Brain microvascular endothelial cell (primary cell): ENCODE results near the gene KRT85.

ENCODE experiments used
- DNase-seq: peaks from one replicate; pipeline ENCODE4 v3.0.0-alpha.2; 2020
- H3K27ac ChIP-seq: fragments of 250-450 bp; sonication (Bioruptor Pico); 2 replicates; pipeline ENCODE4 v1.5.1; 2020; ENCODE audit warnings: mild to moderate bottlenecking, moderate library complexity
- H3K27me3 ChIP-seq: fragments of 250-450 bp; sonication (Bioruptor Pico); replicated peaks from 2 replicates; pipeline ENCODE4 v1.5.1; 2020; ENCODE audit warnings: mild to moderate bottlenecking
- H3K36me3 ChIP-seq: fragments of 250-450 bp; sonication (Bioruptor Pico); replicated peaks from 2 replicates; pipeline ENCODE4 v1.5.1; 2020; ENCODE audit warnings: mild to moderate bottlenecking
- H3K4me3 ChIP-seq: 2 replicates; pipeline ENCODE4 v1.5.1; 2011; ENCODE audit warnings: low read depth, mild to moderate bottlenecking, control low read depth, low read length, moderate library complexity
- CTCF ChIP-seq: IDR thresholded peaks from 2 replicates; pipeline ENCODE4 v1.5.1; 2011; ENCODE audit warnings: low read depth, mild to moderate bottlenecking, moderate library complexity, low read length, control low read depth, inconsistent platforms; ENCODE audit errors: missing control alignments
- in situ Hi-C: cut with HindIII; loops from 2 replicates; pipeline ENCODE4 v1.10.0; 2017; ENCODE audit warnings: low sequenced_read_pairs, low pct_ligation_motif_present

The KRT85 gene

GRCh38 chr12:52337054-52337453 lies 30.2 kb downstream of the KRT85 start:
- H3K27me3 ChIP-seq: peaks cover 4% of the 10 kb centered on the region
- H3K27ac ChIP-seq: no peak overlapping the region
- in situ Hi-C loops: no loop called here
- DNase-seq: no peak
- no peaks in the 10 kb centered on the region for H3K36me3 ChIP-seq
- H3K4me3 ChIP-seq: no peak overlapping the region
- no peak for TF ChIP-seq CTCF

- no peaks in the 10 kb centered on the region for H3K36me3 ChIP-seq
- TF ChIP-seq CTCF: no peak
- in situ Hi-C loops: no loop called here
- peaks cover 4% of the 10 kb centered on the region for H3K27me3 ChIP-seq
- no peak overlapping the region for H3K4me3 ChIP-seq
- no peak for DNase-seq
- no peak overlapping the region for H3K27ac ChIP-seq
These were observed 30.6 kb downstream of the KRT85 start for GRCh38 chr12:52336641-52337040.

GRCh38 chr12:52335598-52336262 lies 31.6 kb downstream of the KRT85 start:
- in situ Hi-C loops: no loop called here
- H3K27me3 ChIP-seq: peaks cover 4% of the 10 kb centered on the region
- DNase-seq: no peak
- TF ChIP-seq CTCF: no peak
- H3K36me3 ChIP-seq: no peaks in the 10 kb centered on the region
- H3K27ac ChIP-seq: no peak overlapping the region
- no peak overlapping the region for H3K4me3 ChIP-seq

GRCh38 chr12:52334185-52334584 lies 33.1 kb downstream of the KRT85 start:
- Histone ChIP-seq H3K36me3 (no peaks in the 10 kb centered on the region), H3K27ac (no peak overlapping the region), H3K27me3 (peaks cover 2% of the 10 kb centered on the region), H3K4me3 (no peak overlapping the region)
- no peak for TF ChIP-seq CTCF
- no peak for DNase-seq
- in situ Hi-C loops: no loop called here

GRCh38 chr12:52333321-52333720 lies 34.0 kb downstream of the KRT85 start:
- TF ChIP-seq CTCF: no peak
- in situ Hi-C loops: no loop called here
- H3K4me3 ChIP-seq: no peak overlapping the region
- H3K27me3 ChIP-seq: no peaks in the 10 kb centered on the region
- no peak overlapping the region for H3K27ac ChIP-seq
- DNase-seq: no peak
- H3K36me3 ChIP-seq: no peaks in the 10 kb centered on the region

GRCh38 chr12:52332381-52332780 lies 34.9 kb downstream of the KRT85 start:
- DNase-seq: no peak
- no peak for TF ChIP-seq CTCF
- no peaks in the 10 kb centered on the region for H3K27me3 ChIP-seq
- no peak overlapping the region for H3K4me3 ChIP-seq
- in situ Hi-C loops: no loop called here
- no peak overlapping the region for H3K27ac ChIP-seq
- H3K36me3 ChIP-seq: no peaks in the 10 kb centered on the region
